ENCODE results near the gene RELL2. TPM values are rescaled to one million over a fixed set of nuclear protein-coding genes. Genes with fewer than 3 reads are reported as not detected.

Gene RELL2
- total RNA-seq, 2 donors from 2014 or later: 3.1 to 6.2 TPM

GRCh38 chr5:141618804-141619554 is 17.8 kb upstream of the RELL2 start, which contains the start of gene DIAPH1:
TSS of gene DIAPH1 (minus strand) at chr5:141619000. CDS start at chr5:141618914, 86 bp downstream.
- H3K4me3 Mint-ChIP-seq: peak within 1 kb of the TSS; percentile 94
- H3K27ac ChIP-seq (ENCODE audit: low read depth, low read length): peak within 1 kb of the TSS; percentile 58
- peaks cover 25% of the 10 kb centered on the region for H3K36me3 Mint-ChIP-seq (ENCODE audit: low read depth)
- H3K9me3 Mint-ChIP-seq: no peaks in the 10 kb centered on the region
- H3K27ac Mint-ChIP-seq: peak within 1 kb of the TSS; percentile 97
- H3K27me3 ChIP-seq (ENCODE audit: control insufficient read depth, insufficient read depth, low read length, poor library complexity, severe bottlenecking): no peaks in the 10 kb centered on the region
- H3K27me3 Mint-ChIP-seq (ENCODE audit: insufficient read depth): no peaks in the 10 kb centered on the region
- peaks cover 31% of the 10 kb centered on the region for H3K4me1 Mint-ChIP-seq
- H3K9ac ChIP-seq (ENCODE audit: extremely low read depth, low read length, poor library complexity, severe bottlenecking): peak within 1 kb of the TSS; percentile 90
- peak; percentile 99 for DNase-seq
- peaks cover 44% of the 10 kb centered on the region for H3K36me3 ChIP-seq (ENCODE audit: control insufficient read depth, insufficient read depth, low read length)
- peak; percentile 99 for TF ChIP-seq CTCF (conservative IDR thresholded peaks at IDR 0.05)
- H3K4me3 ChIP-seq (ENCODE audit: low read length): peak within 1 kb of the TSS; percentile 83
- H3K9me3 ChIP-seq (ENCODE audit: control insufficient read depth, low read length): no peaks in the 10 kb centered on the region
- WGBS, 2 experiments (ENCODE audit: insufficient coverage in 1 of 2, insufficient read length in 1 of 2): 4 to 11% methylated on average over 16 to 70 of the region's 70 CpGs
- peaks cover 3% of the 10 kb centered on the region for H3K4me1 ChIP-seq (ENCODE audit: control insufficient read depth, insufficient read depth, low read length)

- H3K9me3 ChIP-seq (ENCODE audit: control insufficient read depth, low read length): no peaks in the 10 kb centered on the region
- Mint-ChIP-seq H3K4me3 (no peak overlapping the region), H3K27me3 (ENCODE audit: insufficient read depth) (no peaks in the 10 kb centered on the region), H3K36me3 (ENCODE audit: low read depth) (peaks cover 44% of the 10 kb centered on the region), H3K27ac (no peak overlapping the region), H3K9me3 (no peaks in the 10 kb centered on the region), H3K4me1 (no peaks in the 10 kb centered on the region)
- peaks cover 78% of the 10 kb centered on the region for H3K36me3 ChIP-seq (ENCODE audit: control insufficient read depth, insufficient read depth, low read length)
- no peak for TF ChIP-seq CTCF (conservative IDR thresholded peaks at IDR 0.05)
- no peak overlapping the region for H3K27ac ChIP-seq (ENCODE audit: low read depth, low read length)
- no peak for DNase-seq
- no peaks in the 10 kb centered on the region for H3K27me3 ChIP-seq (ENCODE audit: control insufficient read depth, insufficient read depth, low read length, poor library complexity, severe bottlenecking)
- H3K9ac ChIP-seq (ENCODE audit: extremely low read depth, low read length, poor library complexity, severe bottlenecking): no peak overlapping the region
- no peaks in the 10 kb centered on the region for H3K4me1 ChIP-seq (ENCODE audit: control insufficient read depth, insufficient read depth, low read length)
- H3K4me3 ChIP-seq (ENCODE audit: low read length): no peak overlapping the region
Measured at GRCh38 chr5:141623186-141623585, 13.6 kb upstream of the RELL2 start.

DNA sequence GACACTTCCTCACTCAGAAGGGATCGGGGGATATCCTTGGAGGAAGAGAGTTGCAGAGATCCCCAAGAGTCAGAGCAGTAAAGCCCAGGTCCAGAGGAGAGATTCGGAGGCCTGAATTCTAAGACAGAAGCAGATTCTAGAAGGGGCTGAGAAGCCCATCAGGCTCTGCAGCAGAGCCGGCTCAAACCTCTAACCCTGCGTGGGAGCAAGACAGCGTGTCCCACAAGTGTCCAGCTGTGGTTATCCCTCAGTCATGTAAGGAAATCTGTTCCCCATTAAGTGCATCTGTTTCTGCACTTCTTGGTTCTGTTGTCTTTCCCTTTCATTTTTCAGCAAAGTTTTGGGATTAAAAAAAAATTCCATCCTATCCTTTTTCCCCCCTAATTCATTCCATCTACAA is 13.2 kb upstream of the RELL2 start:
- Histone ChIP-seq H3K4me1 (ENCODE audit: control insufficient read depth, insufficient read depth, low read length) (no peaks in the 10 kb centered on the region), H3K9me3 (ENCODE audit: control insufficient read depth, low read length) (no peaks in the 10 kb centered on the region), H3K4me3 (ENCODE audit: low read length) (no peak overlapping the region), H3K27ac (ENCODE audit: low read depth, low read length) (no peak overlapping the region), H3K9ac (ENCODE audit: extremely low read depth, low read length, poor library complexity, severe bottlenecking) (no peak overlapping the region), H3K27me3 (ENCODE audit: control insufficient read depth, insufficient read depth, low read length, poor library complexity, severe bottlenecking) (no peaks in the 10 kb centered on the region), H3K36me3 (ENCODE audit: control insufficient read depth, insufficient read depth, low read length) (peaks cover 82% of the 10 kb centered on the region)
- no peak overlapping the region for H3K4me3 Mint-ChIP-seq
- H3K36me3 Mint-ChIP-seq (ENCODE audit: low read depth): peaks cover 46% of the 10 kb centered on the region
- H3K4me1 Mint-ChIP-seq: no peaks in the 10 kb centered on the region
- TF ChIP-seq CTCF (conservative IDR thresholded peaks at IDR 0.05): no peak
- H3K9me3 Mint-ChIP-seq: no peaks in the 10 kb centered on the region
- WGBS, 2 experiments (ENCODE audit: insufficient coverage in 1 of 2, insufficient read length in 1 of 2): 92% methylated on average over 5 of the region's 5 CpGs
- no peak for DNase-seq
- H3K27me3 Mint-ChIP-seq (ENCODE audit: insufficient read depth): no peaks in the 10 kb centered on the region
- no peak overlapping the region for H3K27ac Mint-ChIP-seq

Measured in endodermal cell (in vitro differentiated cells).